Ovary (tissue), 3 donors: ENCODE data around the gene DAP3.

Experiments used
- POLR2A ChIP-seq: fragments of 450-650 bp; IDR thresholded peaks from one replicate; pipeline ENCODE4 v1.6.1; 2017; ENCODE audit warnings: antibody characterized with exemption, mild to moderate bottlenecking, moderate library complexity
- TF ChIP-seq, protein P1 (sequence below), 3 donors: fragments of 450-650 bp in 2 of 3; fragments of 200-600 bp in 1 of 3; IDR thresholded peaks; one replicate each; pipeline versions ENCODE4 v1.5.1 to v1.8.0; 2016 to 2022; ENCODE audit warnings: antibody characterized with exemption in 3 of 3, mild to moderate bottlenecking in 1 of 3
- donor health status: DM: no; HTN: no; CAD: no.

GRCh38 chr1:155760751-155761475 is 72.0 kb downstream of the DAP3 start:
- TF ChIP-seq, protein P1, sequence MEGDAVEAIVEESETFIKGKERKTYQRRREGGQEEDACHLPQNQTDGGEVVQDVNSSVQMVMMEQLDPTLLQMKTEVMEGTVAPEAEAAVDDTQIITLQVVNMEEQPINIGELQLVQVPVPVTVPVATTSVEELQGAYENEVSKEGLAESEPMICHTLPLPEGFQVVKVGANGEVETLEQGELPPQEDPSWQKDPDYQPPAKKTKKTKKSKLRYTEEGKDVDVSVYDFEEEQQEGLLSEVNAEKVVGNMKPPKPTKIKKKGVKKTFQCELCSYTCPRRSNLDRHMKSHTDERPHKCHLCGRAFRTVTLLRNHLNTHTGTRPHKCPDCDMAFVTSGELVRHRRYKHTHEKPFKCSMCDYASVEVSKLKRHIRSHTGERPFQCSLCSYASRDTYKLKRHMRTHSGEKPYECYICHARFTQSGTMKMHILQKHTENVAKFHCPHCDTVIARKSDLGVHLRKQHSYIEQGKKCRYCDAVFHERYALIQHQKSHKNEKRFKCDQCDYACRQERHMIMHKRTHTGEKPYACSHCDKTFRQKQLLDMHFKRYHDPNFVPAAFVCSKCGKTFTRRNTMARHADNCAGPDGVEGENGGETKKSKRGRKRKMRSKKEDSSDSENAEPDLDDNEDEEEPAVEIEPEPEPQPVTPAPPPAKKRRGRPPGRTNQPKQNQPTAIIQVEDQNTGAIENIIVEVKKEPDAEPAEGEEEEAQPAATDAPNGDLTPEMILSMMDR (IDR thresholded peaks at IDR 0.05), result no peak
- TF ChIP-seq POLR2A, result no peak
